Prostate gland (tissue), 2 donors: Measurements from ENCODE around the gene FUCA2.

Experiments
- CTCF ChIP-seq, 4 experiments: fragments of 200-600 bp in 2 of 4; fragments of 450-650 bp in 2 of 4; sonication (generic) in 2 of 4; IDR thresholded peaks; 1 replicate in 3 of 4; 2 replicates in 1 of 4; pipeline ENCODE4 v1.5.1; 2016 to 2019; ENCODE audit warnings: antibody characterized with exemption in 4 of 4, mild to moderate bottlenecking in 2 of 4, moderate library complexity in 2 of 4
- POLR2A ChIP-seq: fragments of 450-650 bp; IDR thresholded peaks from one replicate; pipeline ENCODE4 v1.6.1; 2016; ENCODE audit warnings: antibody characterized with exemption, mild to moderate bottlenecking

DNA sequence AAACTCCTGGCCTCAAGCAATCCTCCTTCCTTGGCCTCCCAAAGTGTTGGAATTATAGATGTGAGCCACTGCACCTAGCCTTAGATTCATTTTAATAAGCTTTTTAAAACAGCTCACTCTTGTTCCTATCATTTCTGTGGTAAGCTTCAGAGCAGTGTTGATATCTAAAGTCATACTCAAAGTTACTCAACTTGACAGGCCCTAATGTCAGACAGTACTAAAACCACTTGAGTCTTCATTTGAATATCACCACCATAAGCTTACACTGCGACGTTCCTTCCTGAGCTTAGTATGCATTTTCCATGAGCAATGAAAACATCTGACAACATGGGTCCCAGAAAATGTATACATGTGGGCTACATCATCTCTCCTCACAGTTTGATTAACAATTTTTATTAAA is 6.0 kb downstream of the FUCA2 start:
- TF ChIP-seq POLR2A = no peak
- TF ChIP-seq CTCF (IDR thresholded peaks at IDR 0.05) = no peak
